Measurements from ENCODE around the gene PARD3. TPM values are rescaled to one million over a fixed set of nuclear protein-coding genes. Genes with fewer than 3 reads are reported as not detected.

Gene PARD3
- polyA plus RNA-seq, 1 donor from 2014 or later: 12.4 TPM

GRCh38 chr10:34654211-34654610 lies 160.9 kb downstream of the PARD3 start:
- no peaks in the 10 kb centered on the region for H3K9me3 ChIP-seq (ENCODE audit: low read length)
- H3K36me3 ChIP-seq (ENCODE audit: insufficient read depth, low read length): no peaks in the 10 kb centered on the region
- H3K9me2 ChIP-seq (ENCODE audit: insufficient read depth, low read length): no peaks in the 10 kb centered on the region
- TF ChIP-seq CTCF (IDR thresholded peaks at IDR 0.05; ENCODE audit: poor library complexity, severe bottlenecking): no peak
- no peak for TF ChIP-seq TAF1 (IDR thresholded peaks at IDR 0.05; ENCODE audit: low read depth)
- no peak for TF ChIP-seq SMC3 (conservative IDR thresholded peaks at IDR 0.05; ENCODE audit: poor library complexity)
- TF ChIP-seq EP300 (conservative IDR thresholded peaks at IDR 0.05; ENCODE audit: poor library complexity, severe bottlenecking): no peak
- no peak for TF ChIP-seq POLR2AphosphoS5 (IDR thresholded peaks at IDR 0.05)
- TF ChIP-seq REST (IDR thresholded peaks at IDR 0.05; ENCODE audit: borderline replicate concordance): no peak
- TF ChIP-seq RAD21 (conservative IDR thresholded peaks at IDR 0.05): no peak
- no peak for TF ChIP-seq EZH2 (IDR thresholded peaks at IDR 0.05; ENCODE audit: borderline replicate concordance, insufficient read depth, low read length, poor library complexity, severe bottlenecking)
- TF ChIP-seq MXI1 (conservative IDR thresholded peaks at IDR 0.05; ENCODE audit: poor library complexity, severe bottlenecking): no peak
- H4K20me1 ChIP-seq (ENCODE audit: insufficient read depth): no peaks in the 10 kb centered on the region
- no peak overlapping the region for H3K9ac ChIP-seq (ENCODE audit: low read length)
- H2AFZ ChIP-seq (ENCODE audit: low read depth, low read length): no peak overlapping the region
- H3K27ac ChIP-seq (ENCODE audit: low read length): no peak overlapping the region
- no peaks in the 10 kb centered on the region for H3K27me3 ChIP-seq (ENCODE audit: insufficient read depth, low read depth, low read length)
- H3K4me2 ChIP-seq (ENCODE audit: low read length): no peak overlapping the region
- no peaks in the 10 kb centered on the region for H3F3A ChIP-seq (ENCODE audit: insufficient read depth, low read length, poor library complexity, severe bottlenecking)
- peaks cover 3% of the 10 kb centered on the region for H3K79me2 ChIP-seq (replicated peaks; ENCODE audit: insufficient read depth, low read length)
- no peak overlapping the region for H3K4me3 ChIP-seq (ENCODE audit: low read length)

- H4K20me1 ChIP-seq (ENCODE audit: insufficient read depth): no peaks in the 10 kb centered on the region
- no peaks in the 10 kb centered on the region for H3K9me3 ChIP-seq (ENCODE audit: low read length)
- TF ChIP-seq MXI1 (conservative IDR thresholded peaks at IDR 0.05; ENCODE audit: poor library complexity, severe bottlenecking) (no peak), EP300 (conservative IDR thresholded peaks at IDR 0.05; ENCODE audit: poor library complexity, severe bottlenecking) (no peak), TAF1 (IDR thresholded peaks at IDR 0.05; ENCODE audit: low read depth) (no peak), RAD21 (conservative IDR thresholded peaks at IDR 0.05) (no peak), CTCF (IDR thresholded peaks at IDR 0.05; ENCODE audit: poor library complexity, severe bottlenecking) (no peak), SMC3 (conservative IDR thresholded peaks at IDR 0.05; ENCODE audit: poor library complexity) (no peak), POLR2AphosphoS5 (IDR thresholded peaks at IDR 0.05) (no peak), EZH2 (IDR thresholded peaks at IDR 0.05; ENCODE audit: borderline replicate concordance, insufficient read depth, low read length, poor library complexity, severe bottlenecking) (no peak), REST (IDR thresholded peaks at IDR 0.05; ENCODE audit: borderline replicate concordance) (no peak)
- no peaks in the 10 kb centered on the region for H3F3A ChIP-seq (ENCODE audit: insufficient read depth, low read length, poor library complexity, severe bottlenecking)
- H3K36me3 ChIP-seq (ENCODE audit: insufficient read depth, low read length): no peaks in the 10 kb centered on the region
- H3K79me2 ChIP-seq (replicated peaks; ENCODE audit: insufficient read depth, low read length): peaks cover 3% of the 10 kb centered on the region
- no peak overlapping the region for H3K27ac ChIP-seq (ENCODE audit: low read length)
- H3K27me3 ChIP-seq (ENCODE audit: insufficient read depth, low read depth, low read length): no peaks in the 10 kb centered on the region
- no peak overlapping the region for H2AFZ ChIP-seq (ENCODE audit: low read depth, low read length)
- no peak overlapping the region for H3K4me2 ChIP-seq (ENCODE audit: low read length)
- no peak overlapping the region for H3K9ac ChIP-seq (ENCODE audit: low read length)
- no peak overlapping the region for H3K4me3 ChIP-seq (ENCODE audit: low read length)
- no peaks in the 10 kb centered on the region for H3K9me2 ChIP-seq (ENCODE audit: insufficient read depth, low read length)
Observed at GRCh38 chr10:34653530-34653929, 161.6 kb downstream of the PARD3 start.
